Small intestine (tissue), 7 donors: ENCODE measurements around the gene TGM2. TPM values are rescaled to one million over a fixed set of nuclear protein-coding genes. Genes with fewer than 3 reads are reported as not detected.

Experiments used
- DNase-seq, 2 donors: peaks; one replicate each; pipeline versions ENCODE4 v3.0.0 to v3.0.0-alpha.2; 2013
- FAIRE-seq: peaks from 2 replicates; lab custom pipeline; 2012; peaks lifted over from hg19 to GRCh38; lab: Jason Lieb, UNC
- H3K27ac ChIP-seq, 3 donors: one replicate each; pipeline ENCODE4 v1.5.1; 2013; ENCODE audit warnings: low read length in 2 of 3, mild to moderate bottlenecking in 2 of 3, control low read depth in 1 of 3, inconsistent platforms in 1 of 3, low read depth in 1 of 3, moderate library complexity in 1 of 3
- H3K27me3 ChIP-seq, 3 donors: one replicate each; pipeline ENCODE4 v1.6.1; 2013; ENCODE audit warnings: low read length in 3 of 3, inconsistent platforms in 1 of 3; ENCODE audit not compliant: control insufficient read depth in 3 of 3, insufficient read depth in 3 of 3
- H3K36me3 ChIP-seq, 3 donors: one replicate each; pipeline ENCODE4 v1.6.1; 2013; ENCODE audit warnings: low read length in 3 of 3, inconsistent platforms in 1 of 3, low read depth in 1 of 3, mild to moderate bottlenecking in 1 of 3, moderate library complexity in 1 of 3; ENCODE audit not compliant: control insufficient read depth in 3 of 3, insufficient read depth in 2 of 3
- H3K4me1 ChIP-seq, 3 donors: one replicate each; pipeline ENCODE4 v1.6.1; 2013; ENCODE audit warnings: low read length in 2 of 3, inconsistent platforms in 1 of 3, low read depth in 1 of 3, mild to moderate bottlenecking in 1 of 3, moderate library complexity in 1 of 3; ENCODE audit not compliant: control insufficient read depth in 3 of 3, insufficient read depth in 2 of 3
- H3K4me3 ChIP-seq, 3 donors: one replicate each; pipeline ENCODE4 v1.5.1; 2013; ENCODE audit warnings: low read length in 3 of 3, control low read depth in 1 of 3, inconsistent platforms in 1 of 3, low read depth in 1 of 3, mild to moderate bottlenecking in 1 of 3, moderate library complexity in 1 of 3
- H3K9me3 ChIP-seq, 2 donors: one replicate each; pipeline ENCODE4 v1.6.1; 2013; ENCODE audit warnings: low read depth in 1 of 2, low read length in 1 of 2; ENCODE audit not compliant: control insufficient read depth in 2 of 2, insufficient read depth in 1 of 2
- WGBS, 3 donors: extraction: QIAGEN DNeasy Blood & Tissue Kit; methylation state at CpG; one replicate each; pipeline ENCODE4 v1.1.7; 2013; 5-methylcytosine and 5-hydroxymethylcytosine counted together
- polyA plus RNA-seq, 4 donors: library from polyadenylated mRNA; stranded (reverse) in 3 of 4; unstranded in 1 of 4; fragments of 200-250 nt in 3 of 4; fragments of 120-200 nt in 1 of 4; gene quantifications; one replicate each; pipeline versions ENCODE4 v1.2.1 to v1.2.3, GENCODE V29; 2013
- donor health status: healthy with polysubstance abuse.
- donor health status: control.
- donor health status: control.
- donor health status: Bipolar disorder and iron deficiency.
- donor health status: healthy.

The TGM2 gene
- polyA plus RNA-seq, 4 donors = 19.7 to 332 (median 59.1) TPM

- Histone ChIP-seq H3K27ac (peak overlapping the region; percentile 5 to 63 (median 43)), H3K27me3 (no peaks in the 10 kb centered on the region), H3K4me3 (no peak overlapping the region), H3K4me1 (peaks cover 2 to 48% (median 3%) of the 10 kb centered on the region in 3 donors), H3K9me3 (no peaks in the 10 kb centered on the region), H3K36me3 (peaks cover 0 to 86% (median 4%) of the 10 kb centered on the region in 3 donors)
- no peak for FAIRE-seq
- peak; percentile 48 to 82 for DNase-seq
- WGBS, 3 donors = 21 to 43% (median 38%) methylated on average over 12 of the region's 12 CpGs
Observed at GRCh38 chr20:38139977-38140753, 24.9 kb downstream of the TGM2 start.

- Histone ChIP-seq H3K36me3 (peaks cover 0 to 86% (median 4%) of the 10 kb centered on the region in 3 donors), H3K4me1 (peaks cover 0 to 45% (median 2%) of the 10 kb centered on the region in 3 donors), H3K27me3 (no peaks in the 10 kb centered on the region), H3K9me3 (no peaks in the 10 kb centered on the region), H3K4me3 (no peak overlapping the region), H3K27ac (peak overlapping the region in 1 of 3 donors; percentile 20)
- FAIRE-seq = no peak
- DNase-seq = no peak
- 91 to 94% (median 92%) methylated on average over 25 of the region's 25 CpGs for WGBS, 3 donors
Observed at GRCh38 chr20:38139156-38139912, 25.7 kb downstream of the TGM2 start.

- H3K9me3 ChIP-seq = no peaks in the 10 kb centered on the region
- DNase-seq (no peak), FAIRE-seq (no peak)
- H3K27ac ChIP-seq = no peak overlapping the region
- H3K27me3 ChIP-seq = no peaks in the 10 kb centered on the region
- no peak overlapping the region for H3K4me3 ChIP-seq
- peaks cover 0 to 91% (median 4%) of the 10 kb centered on the region in 3 donors for H3K36me3 ChIP-seq
- H3K4me1 ChIP-seq = peaks cover 0 to 38% (median 0%) of the 10 kb centered on the region in 3 donors
- WGBS, 3 donors = 91 to 93% (median 92%) methylated on average over 15 of the region's 15 CpGs
Observed at GRCh38 chr20:38138086-38138778, 26.8 kb downstream of the TGM2 start.

GRCh38 chr20:38137441-38138037 lies 27.5 kb downstream of the TGM2 start:
- DNase-seq = no peak
- Histone ChIP-seq H3K9me3 (no peaks in the 10 kb centered on the region), H3K27me3 (no peaks in the 10 kb centered on the region), H3K4me1 (peaks cover 0 to 31% (median 0%) of the 10 kb centered on the region in 3 donors), H3K4me3 (no peak overlapping the region), H3K27ac (no peak overlapping the region), H3K36me3 (peaks cover 0 to 94% (median 4%) of the 10 kb centered on the region in 3 donors)
- 91 to 94% (median 94%) methylated on average over 11 of the region's 11 CpGs for WGBS, 3 donors
- FAIRE-seq = no peak

GRCh38 chr20:38136421-38137245 lies 28.4 kb downstream of the TGM2 start:
- no peak for DNase-seq

GRCh38 chr20:38135651-38136420 lies 29.2 kb downstream of the TGM2 start:
- FAIRE-seq (no peak), DNase-seq (no peak)
- 82 to 89% (median 82%) methylated on average over 28 of the region's 28 CpGs for WGBS, 3 donors
- no peaks in the 10 kb centered on the region for H3K9me3 ChIP-seq
- peaks cover 0 to 94% (median 4%) of the 10 kb centered on the region in 3 donors for H3K36me3 ChIP-seq
- peaks cover 0 to 14% (median 0%) of the 10 kb centered on the region in 3 donors for H3K4me1 ChIP-seq
- H3K27me3 ChIP-seq = no peaks in the 10 kb centered on the region
- no peak overlapping the region for H3K4me3 ChIP-seq
- no peak overlapping the region for H3K27ac ChIP-seq

More at GRCh38 chr20:38136421-38137245, 28.4 kb downstream of the TGM2 start:
- 90 to 92% (median 91%) methylated on average over 14 of the region's 14 CpGs for WGBS, 3 donors
- no peak for FAIRE-seq
- no peaks in the 10 kb centered on the region for H3K9me3 ChIP-seq
- no peak overlapping the region for H3K27ac ChIP-seq
- no peak overlapping the region for H3K4me3 ChIP-seq
- peaks cover 0 to 22% (median 0%) of the 10 kb centered on the region in 3 donors for H3K4me1 ChIP-seq
- H3K36me3 ChIP-seq = peaks cover 0 to 94% (median 4%) of the 10 kb centered on the region in 3 donors
- no peaks in the 10 kb centered on the region for H3K27me3 ChIP-seq

- DNase-seq = no peak
- no peak for FAIRE-seq
- H3K27me3 ChIP-seq = no peaks in the 10 kb centered on the region
- peaks cover 0 to 10% (median 0%) of the 10 kb centered on the region in 3 donors for H3K4me1 ChIP-seq
- H3K4me3 ChIP-seq = no peak overlapping the region
- H3K36me3 ChIP-seq = peaks cover 0 to 97% (median 4%) of the 10 kb centered on the region in 3 donors
- 83 to 89% (median 88%) methylated on average over 7 of the region's 7 CpGs for WGBS, 3 donors
- H3K27ac ChIP-seq = no peak overlapping the region
- no peaks in the 10 kb centered on the region for H3K9me3 ChIP-seq
Observed at GRCh38 chr20:38135271-38135650, 29.8 kb downstream of the TGM2 start.
